WTC11 (cell line): ENCODE data around the gene BEX2. TPM values are rescaled to one million over a fixed set of nuclear protein-coding genes. Genes with fewer than 3 reads are reported as not detected.

Experiments used
- ATAC-seq: fragments of 200-7000 bp; cut with Tn5 transposase; 2 replicates; pipeline ENCODE4 v1.10.0; 2021; ENCODE audit warnings: mild to moderate bottlenecking, moderate library complexity
- CTCF ChIA-PET: fragments of 300-600 bp; sonication (Branson Sonifier 250); formaldehyde crosslinking; loops from one replicate; lab custom pipeline; 2021; ENCODE audit warnings: antibody characterized with exemption; lab: Charles Lee
- POLR2A ChIA-PET: fragments of 350-600 bp; sonication (Branson Sonifier 250); formaldehyde crosslinking; loops from one replicate; lab custom pipeline; 2021; ENCODE audit warnings: antibody characterized with exemption; lab: Charles Lee
- DNase-seq: peaks from one replicate; pipeline ENCODE4 v3.0.0; 2021; ENCODE audit warnings: low spot score
- H3K27ac Mint-ChIP-seq: 2 replicates; pipeline ENCODE4 v1.8.0; 2021; ENCODE audit warnings: mixed read lengths
- H3K27me3 Mint-ChIP-seq: 2 replicates; pipeline ENCODE4 v1.8.0; 2021; ENCODE audit warnings: low read depth, mild to moderate bottlenecking, moderate library complexity, mixed read lengths
- H3K36me3 Mint-ChIP-seq: 2 replicates; pipeline ENCODE4 v1.8.0; 2021; ENCODE audit warnings: mixed read lengths
- H3K4me1 Mint-ChIP-seq: 2 replicates; pipeline ENCODE4 v1.8.0; 2022; ENCODE audit warnings: mixed read lengths
- H3K4me3 Mint-ChIP-seq: 2 replicates; pipeline ENCODE4 v1.8.0; 2021; ENCODE audit warnings: mild to moderate bottlenecking, moderate library complexity, mixed read lengths
- H3K9me3 Mint-ChIP-seq: 2 replicates; pipeline ENCODE4 v1.8.0; 2021; ENCODE audit warnings: mixed read lengths
- CREM ChIP-seq: sonication (generic); formaldehyde crosslinking; IDR thresholded peaks from 2 replicates; pipeline ENCODE4 v1.8.1; 2022; ENCODE audit warnings: mild to moderate bottlenecking, missing genetic modification reagents, moderate library complexity
- GRHL2 ChIP-seq: fragments of 250-450 bp; sonication (Bioruptor Pico); IDR thresholded peaks from 2 replicates; pipeline ENCODE4 v1.8.0; 2022; ENCODE audit warnings: mild to moderate bottlenecking, moderate library complexity; ENCODE audit not compliant: insufficient replicate concordance, severe bottlenecking
- HMGA2 ChIP-seq: fragments of 250-450 bp; sonication (Bioruptor Pico); IDR thresholded peaks from 2 replicates; pipeline ENCODE4 v1.4.0; 2021; ENCODE audit warnings: mild to moderate bottlenecking, moderate library complexity
- JUN ChIP-seq: sonication (generic); formaldehyde crosslinking; IDR thresholded peaks from 2 replicates; pipeline ENCODE4 v1.8.0; 2023; ENCODE audit warnings: mild to moderate bottlenecking, missing genetic modification reagents
- NFE2L1 ChIP-seq: sonication (generic); formaldehyde crosslinking; IDR thresholded peaks from 2 replicates; pipeline ENCODE4 v1.8.1; 2023; ENCODE audit warnings: missing genetic modification reagents
- PRRX2 ChIP-seq: fragments of 250-450 bp; sonication (Bioruptor Pico); IDR thresholded peaks from 2 replicates; pipeline ENCODE4 v1.8.0; 2021; ENCODE audit warnings: mild to moderate bottlenecking
- RELA ChIP-seq: sonication (generic); formaldehyde crosslinking; IDR thresholded peaks from 2 replicates; pipeline ENCODE4 v1.8.1; 2022; ENCODE audit warnings: missing genetic modification reagents, mild to moderate bottlenecking, borderline replicate concordance
- SMAD3 ChIP-seq: sonication (generic); formaldehyde crosslinking; IDR thresholded peaks from 2 replicates; pipeline ENCODE4 v1.8.0; 2022; ENCODE audit warnings: missing genetic modification reagents, mild to moderate bottlenecking, borderline replicate concordance
- SMAD4 ChIP-seq: sonication (generic); formaldehyde crosslinking; IDR thresholded peaks from 2 replicates; pipeline ENCODE4 v1.8.0; 2022; ENCODE audit warnings: mild to moderate bottlenecking, missing genetic modification reagents
- TEAD1 ChIP-seq: sonication (generic); formaldehyde crosslinking; IDR thresholded peaks from 2 replicates; pipeline ENCODE4 v1.8.0; 2022; ENCODE audit warnings: mild to moderate bottlenecking, missing genetic modification reagents
- ZNF138 ChIP-seq: sonication (generic); formaldehyde crosslinking; conservative IDR thresholded peaks from 2 replicates; pipeline ENCODE4 v1.8.1; 2022; ENCODE audit warnings: mild to moderate bottlenecking, moderate library complexity, missing genetic modification reagents
- ZNF219 ChIP-seq: sonication (generic); formaldehyde crosslinking; IDR thresholded peaks from 2 replicates; pipeline ENCODE4 v1.8.0; 2023; ENCODE audit warnings: missing genetic modification reagents, mild to moderate bottlenecking, borderline replicate concordance
- ZNF232 ChIP-seq: sonication (generic); formaldehyde crosslinking; IDR thresholded peaks from 2 replicates; pipeline ENCODE4 v1.8.0; 2022; ENCODE audit warnings: mild to moderate bottlenecking, missing genetic modification reagents
- ZNF263 ChIP-seq: sonication (generic); formaldehyde crosslinking; IDR thresholded peaks from 2 replicates; pipeline ENCODE4 v1.8.1; 2022; ENCODE audit warnings: low read depth, mild to moderate bottlenecking, moderate library complexity, missing genetic modification reagents
- ZNF396 ChIP-seq: fragments of 250-450 bp; sonication (Bioruptor Pico); IDR thresholded peaks from 2 replicates; pipeline ENCODE4 v1.8.0; 2021; ENCODE audit warnings: mild to moderate bottlenecking, moderate library complexity, borderline replicate concordance
- total RNA-seq: library from RNA; stranded (reverse); gene quantifications from 3 replicates; pipeline ENCODE4 v1.2.3, GENCODE V29; 2021
- TF ChIP-seq, protein P1 (sequence below): sonication (generic); formaldehyde crosslinking; IDR thresholded peaks from 2 replicates; pipeline ENCODE4 v1.8.0; 2022; ENCODE audit warnings: mild to moderate bottlenecking, missing genetic modification reagents
- TF ChIP-seq, protein P2 (sequence below): sonication (generic); formaldehyde crosslinking; IDR thresholded peaks from 2 replicates; pipeline ENCODE4 v1.8.1; 2023; ENCODE audit warnings: mild to moderate bottlenecking, missing genetic modification reagents, moderate library complexity
- TF ChIP-seq, protein P3 (sequence below): sonication (generic); formaldehyde crosslinking; IDR thresholded peaks from 2 replicates; pipeline ENCODE4 v1.8.0; 2022; ENCODE audit warnings: missing genetic modification reagents
- TF ChIP-seq, protein P4 (sequence below): sonication (generic); formaldehyde crosslinking; IDR thresholded peaks from 2 replicates; pipeline ENCODE4 v1.8.0; 2022; ENCODE audit warnings: mild to moderate bottlenecking, missing genetic modification reagents
- TF ChIP-seq, protein P5 (sequence below): sonication (generic); formaldehyde crosslinking; IDR thresholded peaks from 2 replicates; pipeline ENCODE4 v1.8.1; 2023; ENCODE audit warnings: mild to moderate bottlenecking, missing genetic modification reagents

The BEX2 gene
- total RNA-seq, 1 experiment from 2014 or later: 30.6 TPM

DNA sequence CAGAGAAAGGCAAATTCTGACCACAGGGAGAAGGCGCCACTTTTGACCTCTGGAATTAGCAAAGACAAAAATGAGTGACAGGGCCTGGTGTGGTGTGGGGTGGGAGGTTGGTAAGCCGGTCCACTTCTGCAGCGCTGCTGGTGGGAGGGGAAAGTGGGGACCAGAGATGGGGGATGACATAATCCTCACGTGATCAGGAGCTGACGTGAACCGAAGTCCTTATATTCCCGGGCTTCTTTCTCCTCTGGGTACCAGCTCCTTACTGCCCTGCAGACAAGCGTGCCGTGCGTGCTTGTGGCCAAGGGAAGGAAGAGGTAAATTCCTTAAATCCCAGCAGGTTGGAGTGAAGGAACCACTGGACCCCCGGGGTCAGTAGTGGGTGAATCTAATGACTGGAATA, 19.2 kb upstream of the BEX2 start, which contains the start of gene TCEAL7:
TSS of gene TCEAL7 (plus strand) at position 249 of the 400 bp plus-strand sequence. CDS start 1,165 bp downstream, outside the sequence.
- DNase-seq: peak; percentile 10
- Mint-ChIP-seq H3K27ac (peak within 1 kb of the TSS; percentile 78; the same call in 1 of the 2 replicates), H3K9me3 (no peaks in the 10 kb centered on the region), H3K27me3 (no peaks in the 10 kb centered on the region; the same call in none of the 2 replicates), H3K4me1 (peaks cover 26% of the 10 kb centered on the region), H3K4me3 (peak within 1 kb of the TSS; percentile 75), H3K36me3 (no peaks in the 10 kb centered on the region)
- peak; percentile 24 for ATAC-seq
- ChIA-PET POLR2A (no interaction called here), CTCF (interaction anchor here (0.7 to 2.3 kb wide), 6 partner anchors 12 to 381 kb away, joined by 3 to 17 read pairs (median 4); partner anchors contain the start of genes TCEAL9 and TMEM31)
- TF ChIP-seq, protein P1, sequence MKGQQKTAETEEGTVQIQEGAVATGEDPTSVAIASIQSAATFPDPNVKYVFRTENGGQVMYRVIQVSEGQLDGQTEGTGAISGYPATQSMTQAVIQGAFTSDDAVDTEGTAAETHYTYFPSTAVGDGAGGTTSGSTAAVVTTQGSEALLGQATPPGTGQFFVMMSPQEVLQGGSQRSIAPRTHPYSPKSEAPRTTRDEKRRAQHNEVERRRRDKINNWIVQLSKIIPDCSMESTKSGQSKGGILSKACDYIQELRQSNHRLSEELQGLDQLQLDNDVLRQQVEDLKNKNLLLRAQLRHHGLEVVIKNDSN: peak; percentile 59; the same call in 1 of the 2 replicates
- TF ChIP-seq ZNF138 (no peak), ZNF232 (no peak)
- TF ChIP-seq, protein P2, sequence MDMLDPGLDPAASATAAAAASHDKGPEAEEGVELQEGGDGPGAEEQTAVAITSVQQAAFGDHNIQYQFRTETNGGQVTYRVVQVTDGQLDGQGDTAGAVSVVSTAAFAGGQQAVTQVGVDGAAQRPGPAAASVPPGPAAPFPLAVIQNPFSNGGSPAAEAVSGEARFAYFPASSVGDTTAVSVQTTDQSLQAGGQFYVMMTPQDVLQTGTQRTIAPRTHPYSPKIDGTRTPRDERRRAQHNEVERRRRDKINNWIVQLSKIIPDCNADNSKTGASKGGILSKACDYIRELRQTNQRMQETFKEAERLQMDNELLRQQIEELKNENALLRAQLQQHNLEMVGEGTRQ (CRISPR knock-in tag): peak; percentile 77

DNA sequence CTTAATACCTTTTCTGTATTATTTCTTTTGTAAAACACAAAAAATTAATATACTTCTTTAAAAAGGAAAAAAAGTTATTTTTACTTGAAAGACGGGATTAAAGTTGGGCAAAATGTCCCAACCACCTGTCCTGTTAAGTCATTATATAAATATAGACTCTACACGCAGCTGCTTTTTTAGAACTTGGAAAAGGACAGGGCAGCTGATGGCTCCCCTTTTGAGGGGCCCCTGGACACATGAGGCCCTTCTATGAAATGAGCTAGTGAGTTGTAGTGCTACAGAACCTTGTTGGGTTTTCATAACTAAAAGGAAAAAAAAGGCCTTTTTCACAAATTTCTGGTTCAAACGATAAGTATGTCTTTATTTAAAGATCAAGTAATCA, 600 bp upstream of the BEX2 start:
- CTCF ChIA-PET: interaction anchor here (1.3 kb wide), 1 partner anchor 153 kb away, joined by 5 read pairs; no protein-coding TSS in a partner anchor
- peaks cover 14% of the 10 kb centered on the region for H3K27me3 Mint-ChIP-seq
- no peaks in the 10 kb centered on the region for H3K36me3 Mint-ChIP-seq

DNA sequence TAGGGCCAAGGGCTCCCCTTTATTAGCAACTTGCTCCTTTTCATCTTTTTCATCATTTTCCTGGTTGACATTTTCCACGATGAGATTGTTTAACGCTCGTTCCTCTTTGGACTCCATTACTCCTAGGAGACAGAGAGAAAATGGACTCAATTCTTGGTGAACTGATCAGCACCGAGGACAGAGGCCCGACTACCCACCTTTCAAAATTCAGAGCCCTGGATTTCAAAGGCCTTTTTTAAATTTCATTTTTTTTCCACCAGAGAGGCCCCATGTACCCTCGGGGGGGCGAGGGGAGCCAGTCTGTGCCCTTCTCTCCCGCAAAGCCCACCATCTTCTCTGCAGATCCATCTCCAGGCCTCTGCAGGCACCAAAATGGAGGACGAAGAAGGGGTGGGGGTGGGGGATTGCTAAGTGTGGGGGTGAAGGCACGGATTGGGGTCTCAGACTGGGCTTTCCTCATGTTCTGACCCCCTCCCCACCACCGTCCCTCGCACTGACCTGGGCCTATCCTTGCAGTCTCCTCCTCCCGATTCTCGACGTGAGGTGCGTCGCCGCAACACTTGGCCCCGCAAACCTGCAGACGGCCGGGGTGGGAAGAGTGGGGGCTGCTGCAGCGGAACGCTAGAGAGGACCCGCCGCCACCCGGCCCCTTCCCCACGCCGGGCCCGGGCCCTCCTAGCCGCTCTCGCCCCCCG, 783 bp downstream of the BEX2 start:
- Mint-ChIP-seq H3K36me3 (no peaks in the 10 kb centered on the region), H3K4me1 (peaks cover 4% of the 10 kb centered on the region; the same call in 1 of the 2 replicates), H3K27me3 (peaks cover 17% of the 10 kb centered on the region), H3K4me3 (peak overlapping the region; percentile 72), H3K9me3 (no peaks in the 10 kb centered on the region), H3K27ac (no peak overlapping the region)
- TF ChIP-seq SMAD4 (CRISPR knock-in tag) (no peak), RELA (CRISPR knock-in tag) (no peak), NFE2L1 (CRISPR knock-in tag) (no peak), ZNF219 (CRISPR knock-in tag) (no peak), PRRX2 (no peak)
- TF ChIP-seq, protein P3, sequence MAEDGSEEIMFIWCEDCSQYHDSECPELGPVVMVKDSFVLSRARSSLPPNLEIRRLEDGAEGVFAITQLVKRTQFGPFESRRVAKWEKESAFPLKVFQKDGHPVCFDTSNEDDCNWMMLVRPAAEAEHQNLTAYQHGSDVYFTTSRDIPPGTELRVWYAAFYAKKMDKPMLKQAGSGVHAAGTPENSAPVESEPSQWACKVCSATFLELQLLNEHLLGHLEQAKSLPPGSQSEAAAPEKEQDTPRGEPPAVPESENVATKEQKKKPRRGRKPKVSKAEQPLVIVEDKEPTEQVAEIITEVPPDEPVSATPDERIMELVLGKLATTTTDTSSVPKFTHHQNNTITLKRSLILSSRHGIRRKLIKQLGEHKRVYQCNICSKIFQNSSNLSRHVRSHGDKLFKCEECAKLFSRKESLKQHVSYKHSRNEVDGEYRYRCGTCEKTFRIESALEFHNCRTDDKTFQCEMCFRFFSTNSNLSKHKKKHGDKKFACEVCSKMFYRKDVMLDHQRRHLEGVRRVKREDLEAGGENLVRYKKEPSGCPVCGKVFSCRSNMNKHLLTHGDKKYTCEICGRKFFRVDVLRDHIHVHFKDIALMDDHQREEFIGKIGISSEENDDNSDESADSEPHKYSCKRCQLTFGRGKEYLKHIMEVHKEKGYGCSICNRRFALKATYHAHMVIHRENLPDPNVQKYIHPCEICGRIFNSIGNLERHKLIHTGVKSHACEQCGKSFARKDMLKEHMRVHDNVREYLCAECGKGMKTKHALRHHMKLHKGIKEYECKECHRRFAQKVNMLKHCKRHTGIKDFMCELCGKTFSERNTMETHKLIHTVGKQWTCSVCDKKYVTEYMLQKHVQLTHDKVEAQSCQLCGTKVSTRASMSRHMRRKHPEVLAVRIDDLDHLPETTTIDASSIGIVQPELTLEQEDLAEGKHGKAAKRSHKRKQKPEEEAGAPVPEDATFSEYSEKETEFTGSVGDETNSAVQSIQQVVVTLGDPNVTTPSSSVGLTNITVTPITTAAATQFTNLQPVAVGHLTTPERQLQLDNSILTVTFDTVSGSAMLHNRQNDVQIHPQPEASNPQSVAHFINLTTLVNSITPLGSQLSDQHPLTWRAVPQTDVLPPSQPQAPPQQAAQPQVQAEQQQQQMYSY: no peak
- CTCF ChIA-PET: no interaction called here
- ATAC-seq (peak; percentile 18), DNase-seq (peak; percentile 10)
- POLR2A ChIA-PET: interaction anchor here (0.7 to 1.6 kb wide), 2 partner anchors 55 to 95 kb away, joined by 3 to 5 read pairs; partner anchors contain the start of gene TCEAL8

More for the DNA sequence above, 600 bp upstream of the BEX2 start:
- POLR2A ChIA-PET: interaction anchor here (0.5 to 1.6 kb wide), 3 partner anchors 57 to 119 kb away, joined by 4 to 5 read pairs (median 4); partner anchors contain the start of genes BEX3 and TCEAL8
- ATAC-seq: no peak
- Mint-ChIP-seq H3K4me3 (peak overlapping the region; percentile 72), H3K27ac (no peak overlapping the region), H3K4me1 (peaks cover 4% of the 10 kb centered on the region; the same call in 1 of the 2 replicates), H3K9me3 (no peaks in the 10 kb centered on the region)
- TF ChIP-seq ZNF396 (CRISPR knock-in tag) (no peak), GRHL2 (CRISPR knock-in tag) (no peak), CREM (CRISPR knock-in tag) (no peak), HMGA2 (CRISPR knock-in tag) (no peak), TEAD1 (CRISPR knock-in tag) (no peak), JUN (CRISPR knock-in tag) (no peak), ZNF263 (CRISPR knock-in tag) (no peak), SMAD3 (CRISPR knock-in tag) (no peak), RELA (CRISPR knock-in tag) (no peak)
- TF ChIP-seq, protein P4, sequence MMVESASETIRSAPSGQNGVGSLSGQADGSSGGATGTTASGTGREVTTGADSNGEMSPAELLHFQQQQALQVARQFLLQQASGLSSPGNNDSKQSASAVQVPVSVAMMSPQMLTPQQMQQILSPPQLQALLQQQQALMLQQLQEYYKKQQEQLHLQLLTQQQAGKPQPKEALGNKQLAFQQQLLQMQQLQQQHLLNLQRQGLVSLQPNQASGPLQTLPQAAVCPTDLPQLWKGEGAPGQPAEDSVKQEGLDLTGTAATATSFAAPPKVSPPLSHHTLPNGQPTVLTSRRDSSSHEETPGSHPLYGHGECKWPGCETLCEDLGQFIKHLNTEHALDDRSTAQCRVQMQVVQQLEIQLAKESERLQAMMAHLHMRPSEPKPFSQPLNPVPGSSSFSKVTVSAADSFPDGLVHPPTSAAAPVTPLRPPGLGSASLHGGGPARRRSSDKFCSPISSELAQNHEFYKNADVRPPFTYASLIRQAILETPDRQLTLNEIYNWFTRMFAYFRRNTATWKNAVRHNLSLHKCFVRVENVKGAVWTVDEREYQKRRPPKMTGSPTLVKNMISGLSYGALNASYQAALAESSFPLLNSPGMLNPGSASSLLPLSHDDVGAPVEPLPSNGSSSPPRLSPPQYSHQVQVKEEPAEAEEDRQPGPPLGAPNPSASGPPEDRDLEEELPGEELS (CRISPR knock-in tag): no peak
- TF ChIP-seq, protein P5, sequence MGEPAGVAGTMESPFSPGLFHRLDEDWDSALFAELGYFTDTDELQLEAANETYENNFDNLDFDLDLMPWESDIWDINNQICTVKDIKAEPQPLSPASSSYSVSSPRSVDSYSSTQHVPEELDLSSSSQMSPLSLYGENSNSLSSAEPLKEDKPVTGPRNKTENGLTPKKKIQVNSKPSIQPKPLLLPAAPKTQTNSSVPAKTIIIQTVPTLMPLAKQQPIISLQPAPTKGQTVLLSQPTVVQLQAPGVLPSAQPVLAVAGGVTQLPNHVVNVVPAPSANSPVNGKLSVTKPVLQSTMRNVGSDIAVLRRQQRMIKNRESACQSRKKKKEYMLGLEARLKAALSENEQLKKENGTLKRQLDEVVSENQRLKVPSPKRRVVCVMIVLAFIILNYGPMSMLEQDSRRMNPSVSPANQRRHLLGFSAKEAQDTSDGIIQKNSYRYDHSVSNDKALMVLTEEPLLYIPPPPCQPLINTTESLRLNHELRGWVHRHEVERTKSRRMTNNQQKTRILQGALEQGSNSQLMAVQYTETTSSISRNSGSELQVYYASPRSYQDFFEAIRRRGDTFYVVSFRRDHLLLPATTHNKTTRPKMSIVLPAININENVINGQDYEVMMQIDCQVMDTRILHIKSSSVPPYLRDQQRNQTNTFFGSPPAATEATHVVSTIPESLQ (CRISPR knock-in tag): no peak
- DNase-seq: no peak
